Psoas muscle (tissue), 7 donors: Measurements from ENCODE around the gene TYW5. TPM values are rescaled to one million over a fixed set of nuclear protein-coding genes. Genes with fewer than 3 reads are reported as not detected.

Source experiments
- polyA plus RNA-seq, 3 donors: library from polyadenylated mRNA; stranded (reverse); fragments of 200-250 nt; gene quantifications; one replicate each; pipeline ENCODE4 v1.2.3, GENCODE V29; 2013
- total RNA-seq, 4 donors: library from RNA; stranded (reverse); fragmentation: NEBNext Ultra II Directional in 2 of 4; extraction: Animal tissue kit (Norgen Biotek cat#: 25700) in 2 of 4; gene quantifications; one replicate each; pipeline versions ENCODE4 v1.2.1 to v1.2.4, GENCODE V29; 2021 to 2023
- donor health status: healthy with polysubstance abuse.
- donor health status: DM: no; HTN: no; CAD: no; lungs with moderate emphysema.
- donor health status: Bipolar disorder and iron deficiency.
- donor health status: healthy.
- donor health status: DM: no; HTN: no; CAD: no.
- donor health status: DM: no; HTN: no; CAD: no.
- donor health status: DM: yes; HTN: yes; CAD: no.

TYW5 gene
- total and polyA plus RNA-seq, 7 donors: 2.3 to 6.0 (median 3.3) TPM

Other genes starting within 250 kb of the TYW5 start
- 10 to 100 TPM in 3 of 4 donors, 1 to 10 TPM in 1; 9.0 to 25.7 (median 22.3) TPM for gene FTCDNL1, start 104.3 kb downstream of the TYW5 start, total RNA-seq
- gene FTCDNL1, start 104.3 kb downstream of the TYW5 start, polyA plus RNA-seq: 1 to 10 TPM; 4.9 to 6.8 (median 5.8) TPM
- gene C2orf69, start 44.2 kb downstream of the TYW5 start, total RNA-seq: 10 to 100 TPM; 13.0 to 21.6 (median 15.8) TPM
- gene C2orf69, start 44.2 kb downstream of the TYW5 start, polyA plus RNA-seq: 10 to 100 TPM in 1 of 3 donors, 1 to 10 TPM in 2; 8.0 to 11.2 (median 8.2) TPM
- 10 to 100 TPM; 18.2 to 32.8 (median 21.8) TPM for gene MAIP1, start 91 bp upstream of the TYW5 start, total RNA-seq
- gene MAIP1, start 91 bp upstream of the TYW5 start, polyA plus RNA-seq: 10 to 100 TPM; 27.7 to 52.3 (median 35.6) TPM